Psoas muscle (tissue), 8 donors: ENCODE data around the gene ZNF81. TPM values are rescaled to one million over a fixed set of nuclear protein-coding genes. Genes with fewer than 3 reads are reported as not detected.

Source experiments
- ATAC-seq, 4 donors: fragments of 200-7000 bp; cut with Tn5 transposase; one replicate each; pipeline ENCODE4 v1.9.1; 2020; ENCODE audit warnings: moderate library complexity in 3 of 4, mild to moderate bottlenecking in 2 of 4
- DNase-seq, 2 donors: peaks; one replicate each; pipeline ENCODE4 v3.0.0-alpha.2; 2020
- H3K27ac ChIP-seq: fragments of 200-600 bp; one replicate; pipeline ENCODE4 v1.8.0; 2022
- H3K27me3 ChIP-seq, 3 donors: fragments of 200-600 bp in 1 of 3; one replicate each; pipeline versions ENCODE4 v1.6.1 to v1.8.0; 2013 to 2022; ENCODE audit warnings: low read length in 2 of 3, mild to moderate bottlenecking in 2 of 3, moderate library complexity in 1 of 3; ENCODE audit not compliant: insufficient read depth in 3 of 3
- H3K36me3 ChIP-seq, 2 donors: fragments of 200-600 bp in 1 of 2; one replicate each; pipeline versions ENCODE4 v1.6.1 to v1.8.0; 2013 to 2022; ENCODE audit warnings: low read depth in 1 of 2, mild to moderate bottlenecking in 1 of 2, moderate library complexity in 1 of 2; ENCODE audit not compliant: insufficient read depth in 1 of 2
- H3K4me1 ChIP-seq: fragments of 200-600 bp; one replicate; pipeline ENCODE4 v1.8.0; 2022
- H3K4me3 ChIP-seq: fragments of 200-600 bp; one replicate; pipeline ENCODE4 v1.8.0; 2022; ENCODE audit warnings: mild to moderate bottlenecking
- H3K9me3 ChIP-seq: fragments of 200-600 bp; one replicate; pipeline ENCODE4 v1.8.0; 2022
- WGBS, 3 donors: extraction: QIAGEN DNeasy Blood & Tissue Kit; methylation state at CpG; one replicate each; pipeline versions ENCODE4 v1.1.6 to v1.1.7; 2013; 5-methylcytosine and 5-hydroxymethylcytosine counted together
- intact Hi-C, 2 donors: fragments of 100-400 bp; cut with DNase I; formaldehyde crosslinking; loops; one replicate each; pipeline versions ENCODE4 v1.11.0 to v1.14.2; 2022
- polyA plus RNA-seq, 3 donors: library from polyadenylated mRNA; stranded (reverse); fragments of 200-250 nt; gene quantifications; one replicate each; pipeline ENCODE4 v1.2.3, GENCODE V29; 2013
- total RNA-seq, 4 donors: library from RNA; stranded (reverse); fragmentation: NEBNext Ultra II Directional in 2 of 4; extraction: Animal tissue kit (Norgen Biotek cat#: 25700) in 2 of 4; gene quantifications; one replicate each; pipeline versions ENCODE4 v1.2.1 to v1.2.4, GENCODE V29; 2021 to 2023
- TF ChIP-seq, protein P1 (sequence below): fragments of 200-600 bp; IDR thresholded peaks from one replicate; pipeline ENCODE4 v1.8.0; 2022; ENCODE audit warnings: antibody characterized with exemption
- donor health status: healthy with polysubstance abuse.
- donor health status: DM: no; HTN: no; CAD: no; lungs with moderate emphysema.
- donor health status: Bipolar disorder and iron deficiency.
- donor health status: healthy.
- donor health status: DM: yes; HTN: yes; CAD: no.
- donor health status: DM: no; HTN: no; CAD: no.
- donor health status: DM: no; HTN: no; CAD: no.
- donor health status: DM: yes; HTN: yes; CAD: no.

Gene ZNF81
- total and polyA plus RNA-seq, 7 donors = 1.6 to 5.5 (median 3.3) TPM

DNA sequence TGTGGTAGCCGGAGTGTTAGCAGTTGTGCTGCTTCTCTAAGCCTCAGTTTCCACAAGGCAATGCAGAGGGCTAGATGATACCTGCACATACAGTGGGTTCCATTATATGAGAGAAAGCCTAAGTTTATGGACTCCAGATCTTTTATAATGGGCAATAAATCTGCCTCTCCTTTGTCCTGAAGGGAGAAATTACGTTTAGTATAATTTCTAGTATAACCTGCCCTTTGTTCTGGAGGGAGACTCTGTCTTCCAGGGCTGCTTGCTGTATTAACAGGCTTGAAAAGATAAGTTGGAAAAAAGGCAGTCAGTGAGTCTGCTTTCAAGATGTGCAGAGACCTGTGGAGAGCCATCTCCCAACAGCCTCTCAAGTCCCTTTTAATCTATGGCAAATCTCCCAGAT, 42.8 kb downstream of the ZNF81 start:
- TF ChIP-seq, protein P1, sequence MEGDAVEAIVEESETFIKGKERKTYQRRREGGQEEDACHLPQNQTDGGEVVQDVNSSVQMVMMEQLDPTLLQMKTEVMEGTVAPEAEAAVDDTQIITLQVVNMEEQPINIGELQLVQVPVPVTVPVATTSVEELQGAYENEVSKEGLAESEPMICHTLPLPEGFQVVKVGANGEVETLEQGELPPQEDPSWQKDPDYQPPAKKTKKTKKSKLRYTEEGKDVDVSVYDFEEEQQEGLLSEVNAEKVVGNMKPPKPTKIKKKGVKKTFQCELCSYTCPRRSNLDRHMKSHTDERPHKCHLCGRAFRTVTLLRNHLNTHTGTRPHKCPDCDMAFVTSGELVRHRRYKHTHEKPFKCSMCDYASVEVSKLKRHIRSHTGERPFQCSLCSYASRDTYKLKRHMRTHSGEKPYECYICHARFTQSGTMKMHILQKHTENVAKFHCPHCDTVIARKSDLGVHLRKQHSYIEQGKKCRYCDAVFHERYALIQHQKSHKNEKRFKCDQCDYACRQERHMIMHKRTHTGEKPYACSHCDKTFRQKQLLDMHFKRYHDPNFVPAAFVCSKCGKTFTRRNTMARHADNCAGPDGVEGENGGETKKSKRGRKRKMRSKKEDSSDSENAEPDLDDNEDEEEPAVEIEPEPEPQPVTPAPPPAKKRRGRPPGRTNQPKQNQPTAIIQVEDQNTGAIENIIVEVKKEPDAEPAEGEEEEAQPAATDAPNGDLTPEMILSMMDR = no peak
- Histone ChIP-seq H3K27ac (no peak overlapping the region), H3K4me3 (no peak overlapping the region), H3K36me3 (peaks cover 0 to 5% of the 10 kb centered on the region in 2 donors), H3K9me3 (no peaks in the 10 kb centered on the region), H3K27me3 (peaks cover 0 to 3% (median 0%) of the 10 kb centered on the region in 3 donors), H3K4me1 (no peaks in the 10 kb centered on the region)
- 67 to 100% (median 99%) methylated on average over 2 of the region's 2 CpGs for WGBS, 3 donors
- intact Hi-C loops = no loop called here
- DNase-seq = no peak
- ATAC-seq = no peak

DNA sequence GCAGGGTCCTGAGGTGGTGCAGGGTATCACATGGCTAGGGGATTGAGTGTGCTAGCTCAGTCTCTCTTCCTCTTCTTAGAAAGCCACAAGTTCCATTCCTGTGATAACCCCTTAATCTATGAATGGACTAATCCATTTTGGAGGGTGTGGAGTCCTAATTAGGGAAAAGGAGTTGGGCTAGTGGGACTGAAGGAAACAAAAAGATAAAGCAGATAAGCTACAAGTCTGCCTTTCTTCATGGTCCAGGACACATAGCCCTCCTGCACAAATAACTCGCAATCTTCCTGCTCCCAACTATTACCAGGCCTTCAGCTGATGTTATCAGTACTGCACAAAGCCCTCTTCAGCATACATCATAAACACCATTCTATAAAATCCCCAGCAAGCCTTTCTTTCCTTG, 44.2 kb downstream of the ZNF81 start:
- Histone ChIP-seq H3K27ac (no peak overlapping the region), H3K27me3 (peaks cover 0 to 3% (median 0%) of the 10 kb centered on the region in 3 donors), H3K9me3 (no peaks in the 10 kb centered on the region), H3K4me3 (no peak overlapping the region), H3K36me3 (peaks cover 0 to 5% of the 10 kb centered on the region in 2 donors), H3K4me1 (no peaks in the 10 kb centered on the region)
- intact Hi-C loops = no loop called here
- ATAC-seq (no peak), DNase-seq (no peak)
- TF ChIP-seq, protein P1 = no peak
- whole genome bisulfite sequencing, 3 donors = 59 to 97% (median 92%) methylated on average over 1 of the region's 1 CpG

DNA sequence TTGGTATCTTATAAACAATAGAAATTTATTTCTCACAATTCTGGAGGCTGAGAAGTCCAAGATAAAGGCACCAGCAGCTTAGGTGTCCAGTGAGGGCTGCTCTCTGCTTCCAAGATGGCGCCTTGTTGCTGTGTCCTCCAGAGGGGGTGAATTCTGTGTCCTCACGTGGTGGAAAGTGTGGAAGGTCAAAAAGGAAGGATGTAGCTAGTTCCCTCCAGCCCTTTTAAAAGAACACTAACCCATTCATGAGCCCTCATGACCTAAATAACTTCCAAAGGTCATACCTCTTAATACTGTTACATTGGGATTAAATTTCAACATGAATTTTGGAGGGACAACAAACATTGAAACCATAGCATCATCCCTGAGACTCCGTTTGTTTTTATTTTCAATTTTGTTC, 48.8 kb downstream of the ZNF81 start:
- Histone ChIP-seq H3K4me1 (no peaks in the 10 kb centered on the region), H3K36me3 (peaks cover 0 to 12% of the 10 kb centered on the region in 2 donors), H3K4me3 (no peak overlapping the region), H3K27me3 (peaks cover 0 to 3% (median 0%) of the 10 kb centered on the region in 3 donors), H3K27ac (no peak overlapping the region), H3K9me3 (no peaks in the 10 kb centered on the region)
- DNase-seq (no peak), ATAC-seq (no peak)
- 38 to 63% (median 60%) methylated on average over 3 of the region's 3 CpGs for WGBS, 3 donors
- intact Hi-C loops = no loop called here
- TF ChIP-seq, protein P1 = no peak

DNA sequence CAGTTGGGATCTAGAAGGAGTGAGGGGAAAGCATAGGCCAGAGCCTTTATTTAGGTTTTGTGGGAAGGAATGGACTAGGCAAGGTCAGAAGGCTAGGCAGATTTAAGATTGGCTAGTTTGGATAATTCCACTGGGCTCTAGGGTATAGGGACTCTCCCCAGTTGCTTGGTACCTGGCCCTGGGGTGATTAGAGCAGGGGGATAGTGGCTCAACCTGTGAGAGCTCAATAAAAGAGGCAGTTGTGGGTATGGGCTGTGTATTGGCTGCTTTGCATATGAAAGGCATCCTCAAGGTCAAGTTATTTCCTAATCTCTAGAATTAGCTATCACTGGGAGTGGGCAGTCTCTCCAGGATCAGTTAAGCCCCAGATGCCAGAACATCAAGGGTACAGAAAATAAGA, 61.3 kb downstream of the ZNF81 start:
- TF ChIP-seq, protein P1 = no peak
- no peak overlapping the region for H3K27ac ChIP-seq
- H3K9me3 ChIP-seq = no peaks in the 10 kb centered on the region
- H3K4me3 ChIP-seq = no peak overlapping the region
- DNase-seq = no peak
- peaks cover 0 to 5% (median 0%) of the 10 kb centered on the region in 3 donors for H3K27me3 ChIP-seq
- ATAC-seq = no peak
- no peaks in the 10 kb centered on the region for H3K4me1 ChIP-seq
- intact Hi-C loops = no loop called here
- H3K36me3 ChIP-seq = peaks cover 0 to 14% of the 10 kb centered on the region in 2 donors

DNA sequence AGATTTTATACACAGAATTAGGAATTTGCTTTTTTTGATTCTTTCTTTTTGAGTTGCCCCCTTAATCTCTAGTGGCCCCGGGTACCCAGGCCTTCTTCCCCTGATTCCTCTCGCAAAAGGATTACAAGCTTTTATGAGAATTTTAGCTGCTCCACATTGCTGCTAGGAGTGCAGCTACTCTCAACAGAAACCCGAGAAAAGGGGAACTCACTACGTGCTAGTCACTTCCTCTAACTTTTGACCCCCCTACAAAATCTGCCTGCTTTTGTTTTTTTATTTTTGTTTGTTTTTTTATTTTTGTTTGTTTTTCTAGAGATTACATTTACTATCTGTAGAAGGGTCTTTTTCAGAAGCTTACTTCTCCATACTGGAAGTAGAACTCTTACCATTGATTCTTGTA, 64.1 kb downstream of the ZNF81 start:
- WGBS, 3 donors = 56 to 79% (median 63%) methylated on average over 4 of the region's 4 CpGs
- Histone ChIP-seq H3K4me1 (no peaks in the 10 kb centered on the region), H3K27me3 (peaks cover 0 to 5% (median 0%) of the 10 kb centered on the region in 3 donors), H3K4me3 (no peak overlapping the region), H3K9me3 (no peaks in the 10 kb centered on the region), H3K36me3 (peaks cover 0 to 12% of the 10 kb centered on the region in 2 donors), H3K27ac (no peak overlapping the region)
- no peak for ATAC-seq
- DNase-seq = no peak
- TF ChIP-seq, protein P1 = no peak
- intact Hi-C loops = no loop called here
